ENCODE results near the gene SYNM.

DNA sequence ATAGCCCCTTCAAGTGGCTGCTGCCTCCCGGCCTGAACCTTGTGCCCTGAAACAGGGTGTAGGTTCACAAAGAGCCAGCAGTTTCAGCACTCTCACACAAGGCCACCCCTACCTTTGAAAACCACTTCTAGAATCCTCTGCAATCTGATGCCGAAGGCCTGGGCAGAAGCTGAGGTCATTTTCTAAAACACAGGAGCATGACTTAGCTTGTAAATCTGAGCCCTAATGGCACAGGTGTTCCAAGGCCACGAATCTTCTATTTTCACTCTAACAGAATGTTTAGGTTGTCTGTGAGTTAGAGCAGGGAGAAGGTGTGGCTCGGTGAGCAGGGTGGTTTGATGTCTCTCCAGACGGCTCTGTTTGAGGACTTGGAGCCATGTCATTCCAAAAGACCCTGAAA, 62.3 kb downstream of the SYNM start:
- TF ChIP-seq EZH2 (IDR thresholded peaks at IDR 0.05; ENCODE audit: insufficient read depth, poor library complexity, severe bottlenecking) (no peak), EZH2phosphoT487 (IDR thresholded peaks at IDR 0.05; ENCODE audit: insufficient read depth, low read depth) (no peak)

All from GM23248 (cell line).